Stimulated activated CD4-positive, alpha-beta T cell treated with anti-CD3 and anti-CD28 coated beads, Interleukin-1b, Interleukin-23, amount 100 ng/mL, for 4 hours (primary cell): Measurements from ENCODE around the gene GPR157.
"Not testable (repeated sequence)": the region's sequence is repeated elsewhere in the genome, so short reads cannot be mapped to it uniquely, and the experiment has no call there.

Experiments used
- DNase-seq, 2 donors: peaks; one replicate each; pipeline ENCODE4 v3.0.0-alpha.2; 2020; ENCODE audit warnings: low read depth in 2 of 2

GPR157 gene

DNA sequence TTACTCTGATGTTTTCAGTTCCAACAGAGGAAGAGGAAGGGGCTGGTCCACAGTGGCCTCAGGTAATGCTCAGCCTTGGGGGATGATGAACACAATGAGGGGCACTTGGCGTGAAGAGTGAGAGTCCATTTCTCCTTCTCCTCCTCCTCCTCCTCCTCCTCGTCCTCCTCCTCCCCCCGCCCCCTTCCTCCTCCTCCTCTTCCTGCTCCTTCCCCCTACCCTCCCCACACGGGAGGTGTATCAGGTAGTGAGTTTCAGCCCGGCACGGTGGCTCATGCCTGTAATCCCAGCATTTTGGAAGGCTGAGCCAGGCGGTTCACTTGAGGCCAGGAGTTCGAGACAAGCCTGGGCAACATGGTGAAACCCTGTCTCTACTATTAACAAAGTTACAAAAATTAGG lies 17.3 kb upstream of the GPR157 start:
- no peak for DNase-seq

DNA sequence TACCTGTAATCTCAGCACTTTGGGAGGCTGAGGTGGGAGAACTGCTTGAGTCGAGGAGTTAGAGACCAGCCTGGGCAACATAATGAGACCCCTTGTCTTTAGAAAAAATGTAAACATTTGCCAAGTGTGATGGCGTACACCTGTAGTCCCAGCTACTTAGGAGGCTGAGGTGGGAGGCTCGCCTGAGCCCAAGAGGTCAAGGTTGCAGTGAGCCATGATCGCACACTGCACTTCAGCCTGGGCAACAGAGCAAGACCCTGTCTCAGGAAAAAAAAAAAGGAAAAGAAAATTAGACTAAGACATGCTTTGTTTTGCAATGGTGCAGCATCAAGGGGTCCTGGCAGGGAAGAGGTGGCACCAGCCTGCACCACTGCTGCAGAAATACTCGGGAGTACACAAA lies 16.8 kb upstream of the GPR157 start:
- no peak for DNase-seq

DNA sequence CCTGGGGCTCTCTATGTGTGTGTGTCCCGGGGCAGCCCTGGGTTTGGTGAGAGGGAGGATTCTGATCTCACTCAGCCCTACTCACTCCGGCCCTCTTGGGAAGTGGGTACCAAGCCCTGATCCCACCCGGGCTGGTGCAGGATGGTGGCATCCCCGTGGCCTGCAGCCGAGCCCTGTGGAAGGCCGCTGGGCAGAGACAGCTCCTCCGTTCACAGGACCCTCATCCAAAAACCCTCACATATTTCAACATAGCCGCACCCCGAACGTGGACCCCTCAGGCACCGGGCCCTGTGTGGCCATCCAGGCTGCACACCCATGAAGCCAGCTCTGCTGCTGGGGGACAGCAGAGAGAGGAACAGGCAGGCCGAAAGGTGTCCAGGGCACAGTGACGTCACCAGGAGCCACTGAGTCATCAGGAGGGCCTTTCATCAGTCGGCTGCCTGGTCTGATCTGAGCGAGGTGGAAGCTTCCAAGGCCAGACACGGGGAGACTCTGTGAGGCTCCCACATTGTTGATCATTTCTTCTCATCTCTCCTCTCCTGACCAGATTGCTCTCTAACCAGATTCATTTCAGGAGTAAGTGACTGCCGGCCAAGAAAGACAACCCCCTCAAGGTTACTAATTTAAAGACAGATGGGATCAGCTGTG lies 16.2 kb upstream of the GPR157 start:
- no peak for DNase-seq

DNA sequence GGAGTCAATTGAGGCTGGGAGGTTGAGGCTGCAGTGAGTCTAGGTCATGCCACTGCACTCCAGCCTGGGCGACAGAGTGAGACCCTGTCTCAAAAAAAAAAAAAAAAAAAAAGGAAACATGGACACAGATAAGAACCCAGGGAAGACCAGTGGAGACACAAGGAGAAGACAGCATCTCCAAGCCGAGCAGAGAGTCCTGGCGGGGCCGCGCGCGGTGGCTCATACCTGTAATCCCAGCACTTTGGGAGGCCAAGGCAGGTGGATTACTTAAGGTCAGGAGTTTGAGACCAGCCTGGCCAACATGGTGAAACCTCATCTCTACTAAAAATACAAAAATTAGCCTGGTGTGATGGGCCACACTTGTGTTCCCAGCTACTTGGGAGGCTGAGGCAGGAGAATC lies 15.6 kb upstream of the GPR157 start:
- DNase-seq = not testable (repeated sequence)

DNA sequence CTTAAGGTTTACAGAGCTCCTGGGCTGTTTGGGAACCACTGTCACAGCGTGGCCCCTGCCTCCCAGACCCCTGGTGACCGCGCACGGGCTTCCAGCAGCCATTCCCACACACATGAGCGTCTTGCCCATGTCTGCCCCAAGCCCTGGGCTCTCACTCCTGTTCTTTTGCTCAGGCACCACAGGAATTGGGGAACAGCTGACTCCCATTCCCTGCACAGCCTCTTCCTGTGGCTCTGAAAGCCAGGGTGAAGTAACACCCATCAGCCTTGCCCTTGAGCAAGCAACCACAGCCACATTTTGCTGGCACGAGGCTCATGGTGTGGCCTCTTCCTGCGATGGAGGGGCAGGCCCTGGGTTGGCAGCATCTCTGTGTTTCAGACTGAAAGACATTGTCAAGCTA lies 14.3 kb upstream of the GPR157 start:
- no peak for DNase-seq

DNA sequence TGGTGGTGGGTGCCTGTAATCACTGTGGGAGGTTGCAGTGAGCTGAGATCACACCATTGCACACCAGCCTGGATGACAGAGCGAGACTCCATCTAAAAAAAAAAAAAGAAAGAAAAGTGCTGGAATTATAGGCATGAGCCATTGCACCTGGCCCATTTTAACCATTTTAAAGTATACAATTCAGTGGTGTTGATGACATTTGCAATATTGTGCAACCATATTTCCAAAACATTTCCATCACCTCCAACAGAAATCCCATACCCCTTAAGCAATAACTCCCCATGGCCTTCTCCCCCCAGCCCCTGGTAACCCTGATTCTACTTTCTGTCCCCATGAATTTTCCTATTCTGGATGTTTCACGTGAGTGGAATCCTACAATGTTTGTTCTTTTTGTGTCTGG lies 11.0 kb upstream of the GPR157 start:
- DNase-seq = no peak

DNA sequence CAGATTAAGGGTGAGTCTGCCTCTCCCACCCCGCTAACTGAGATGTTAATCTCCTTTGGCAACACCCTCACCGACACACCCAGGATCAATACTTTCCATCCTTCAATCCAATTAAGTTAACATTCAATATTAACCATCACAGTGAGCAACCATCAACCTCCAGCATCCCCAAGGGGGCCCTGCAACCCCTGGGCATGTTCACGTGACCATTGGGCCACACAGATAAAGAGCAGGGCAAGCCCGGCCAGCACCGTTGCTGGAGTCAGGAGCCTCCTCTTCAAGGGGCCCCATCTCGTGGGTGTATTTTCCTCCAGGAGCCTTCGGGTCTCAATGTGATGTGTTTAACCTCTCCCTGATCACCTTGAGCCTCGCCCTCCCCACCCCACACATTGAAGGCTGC lies 8.0 kb upstream of the GPR157 start:
- no peak for DNase-seq

DNA sequence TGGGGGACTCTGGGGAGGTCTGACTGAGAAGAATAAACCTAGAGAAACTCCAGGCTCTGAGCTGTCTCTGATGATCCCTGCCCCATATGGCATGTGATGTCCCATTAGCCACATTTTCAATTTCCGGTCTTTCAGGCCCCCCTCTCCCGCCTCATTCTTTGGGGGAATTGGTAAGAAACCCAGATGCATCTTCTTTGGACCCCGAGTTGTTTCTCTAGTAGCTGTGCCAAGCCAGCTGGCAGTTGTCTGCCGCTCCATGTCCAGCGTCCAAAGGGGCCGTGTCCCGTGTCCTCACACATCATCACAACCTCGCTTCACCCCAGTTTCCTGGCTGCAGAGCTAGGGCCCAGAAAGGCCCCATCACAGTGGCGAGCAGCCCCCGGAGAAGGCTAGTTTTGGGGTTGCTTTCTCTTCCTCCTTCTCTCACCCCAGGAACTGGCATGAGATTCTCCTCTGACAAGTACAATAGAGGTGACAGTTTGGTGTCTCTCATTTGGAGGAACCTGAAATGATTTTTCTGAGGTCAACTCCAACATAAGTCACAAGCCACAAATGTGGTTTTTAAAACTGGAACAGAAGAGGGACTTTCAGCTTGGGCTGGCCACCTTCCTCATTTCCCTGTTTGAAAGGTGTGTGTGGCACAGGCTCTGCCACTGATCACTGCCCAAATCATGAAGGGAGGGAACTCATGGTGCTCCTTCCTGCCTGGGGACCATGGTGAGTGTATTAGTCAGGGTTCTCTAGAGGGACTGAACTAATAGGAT lies 6.4 kb upstream of the GPR157 start:
- DNase-seq = no peak

DNA sequence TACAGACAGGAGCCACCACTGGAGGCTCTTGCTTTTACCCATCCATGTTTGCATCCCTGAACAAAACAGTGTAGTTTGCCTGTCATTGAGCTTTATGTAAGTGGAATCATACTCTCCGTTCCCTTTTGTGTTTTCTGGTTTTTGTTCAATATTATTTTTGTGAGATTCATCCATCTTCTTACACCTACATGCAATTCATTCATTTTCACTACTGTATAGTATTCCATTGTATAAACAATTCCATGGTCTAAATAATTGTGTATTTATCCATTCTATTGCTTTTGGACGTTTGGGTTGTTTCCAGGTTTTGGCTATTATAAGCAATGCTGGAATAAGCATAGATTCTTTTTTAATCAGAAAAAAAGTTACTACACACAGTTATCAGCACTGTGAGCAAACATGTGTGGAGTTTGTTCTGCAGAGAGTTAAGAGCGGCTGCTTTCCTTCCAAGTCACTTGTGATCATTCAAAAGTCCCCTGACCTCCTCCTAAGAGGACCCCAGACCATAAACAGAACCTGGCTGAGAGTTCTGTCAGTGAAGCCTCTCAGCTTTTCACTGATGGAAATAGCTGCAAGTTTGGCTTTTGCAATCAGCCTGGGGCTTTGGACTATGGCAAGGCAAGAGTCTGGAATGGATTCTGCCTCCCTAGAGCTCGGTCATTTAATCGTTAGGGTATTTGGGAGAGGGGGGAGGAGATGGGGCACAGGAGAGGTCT lies 5.1 kb upstream of the GPR157 start:
- DNase-seq = no peak

DNA sequence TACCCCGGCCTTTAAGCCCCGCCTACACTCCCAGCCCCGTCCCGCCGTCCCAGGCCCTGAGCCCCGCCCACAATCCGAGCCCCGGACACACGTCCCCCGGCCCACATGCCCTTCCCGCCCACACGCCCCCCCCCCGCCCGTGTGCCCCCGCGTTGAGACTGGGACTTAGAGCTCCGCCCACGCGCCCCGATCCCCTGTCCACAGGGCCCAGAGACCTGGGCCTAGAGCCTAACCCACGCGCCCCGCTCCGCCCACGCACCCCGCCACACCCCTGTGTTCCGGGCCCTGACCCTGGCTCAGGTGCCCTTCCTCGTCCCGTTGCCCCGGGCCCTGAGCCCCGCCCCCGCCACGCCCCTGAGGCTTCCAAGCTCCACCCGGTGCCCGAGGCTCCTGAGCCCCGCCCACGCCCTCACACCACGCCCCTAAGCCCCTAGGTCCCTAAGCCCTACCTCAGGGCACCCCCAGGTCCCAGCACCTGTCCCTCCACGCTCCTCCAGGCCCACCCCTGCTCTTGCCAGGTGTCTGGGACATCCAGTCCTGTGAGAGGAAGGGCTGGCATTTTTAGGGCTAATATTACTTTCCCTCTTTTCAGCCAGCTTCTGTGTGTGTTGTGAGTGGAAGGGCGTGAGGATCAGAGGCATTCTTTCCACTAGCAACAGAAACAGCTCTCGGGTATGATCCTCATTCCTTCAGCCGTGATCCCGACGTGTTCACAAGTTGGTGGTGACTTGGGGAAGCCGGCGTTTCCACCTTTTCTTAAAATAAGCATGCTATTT lies 552 bp upstream of the GPR157 start:
- peak; percentile 80 to 85 for DNase-seq

DNA sequence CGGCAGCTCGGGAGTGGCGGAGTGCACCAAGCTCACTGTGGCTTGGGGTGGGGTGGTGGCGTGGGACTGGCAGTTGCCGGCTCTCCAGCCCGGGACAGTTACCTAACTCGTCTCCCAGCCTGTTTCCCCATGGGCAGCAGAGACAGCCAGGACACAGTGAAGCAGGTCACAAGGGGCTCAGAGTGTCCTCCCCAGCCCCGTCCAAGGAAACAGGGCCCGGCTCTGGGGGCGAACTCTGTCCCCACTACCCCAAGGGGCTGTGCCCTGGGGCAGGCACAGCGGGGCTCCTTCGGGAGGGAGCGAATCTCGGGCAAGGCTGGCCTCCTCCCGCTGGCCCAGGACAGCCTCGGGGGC lies 759 bp downstream of the GPR157 start:
- DNase-seq = no peak

DNA sequence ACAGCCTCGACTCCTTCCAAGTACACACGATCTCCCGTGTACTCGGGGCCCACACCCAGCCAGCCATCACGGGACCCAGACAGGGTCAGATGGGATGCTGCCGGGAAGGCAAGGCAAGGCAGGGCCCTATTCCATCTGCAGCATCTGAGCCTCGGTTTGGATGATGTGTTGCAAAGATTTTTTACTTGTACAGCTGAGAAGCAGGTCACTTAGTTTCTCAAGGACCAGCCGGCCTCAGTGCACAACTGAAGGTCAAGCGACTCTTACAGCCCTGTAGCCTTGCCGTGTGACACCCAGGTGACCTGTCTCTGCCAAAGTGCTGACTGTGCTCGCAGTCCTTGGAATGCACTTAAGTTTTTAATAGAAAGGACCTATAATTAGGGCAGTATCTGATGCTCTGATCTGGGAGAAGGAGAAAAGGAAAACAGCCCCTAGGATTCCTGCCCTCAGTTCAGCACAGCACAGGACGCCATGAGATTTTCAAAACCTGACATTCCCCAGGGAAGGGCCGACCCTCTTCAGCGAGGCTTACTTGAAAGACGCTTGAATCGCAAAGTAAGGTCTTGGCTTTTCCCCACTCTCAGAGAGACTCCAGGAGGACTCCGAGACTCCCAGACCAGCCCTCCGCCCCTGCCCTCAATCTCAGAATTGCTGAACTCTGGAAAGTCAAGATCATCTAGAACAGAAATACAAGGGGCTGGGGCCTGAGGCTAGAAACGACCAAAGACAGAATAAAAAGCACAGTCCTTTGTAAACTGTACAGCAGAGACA lies 1.3 kb downstream of the GPR157 start:
- no peak for DNase-seq

DNA sequence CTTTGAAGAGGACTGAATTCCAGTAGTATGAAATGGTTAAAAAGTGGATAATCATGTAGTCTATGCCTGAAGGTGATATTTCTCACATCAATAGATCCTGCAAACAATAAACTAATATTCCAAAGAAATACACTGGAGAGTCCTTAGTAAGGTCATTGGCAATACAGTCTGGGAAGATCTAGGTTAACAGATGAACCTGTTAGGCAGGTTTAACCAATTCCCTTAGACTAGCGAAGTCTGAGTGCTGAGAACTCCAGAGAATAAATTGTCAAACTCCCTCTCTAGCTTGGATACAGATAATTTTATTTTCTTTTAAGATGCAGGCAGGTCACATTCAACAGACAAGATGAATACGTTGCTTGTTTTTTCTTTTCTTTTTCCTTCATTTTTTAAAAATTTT lies 2.4 kb downstream of the GPR157 start:
- DNase-seq = no peak

DNA sequence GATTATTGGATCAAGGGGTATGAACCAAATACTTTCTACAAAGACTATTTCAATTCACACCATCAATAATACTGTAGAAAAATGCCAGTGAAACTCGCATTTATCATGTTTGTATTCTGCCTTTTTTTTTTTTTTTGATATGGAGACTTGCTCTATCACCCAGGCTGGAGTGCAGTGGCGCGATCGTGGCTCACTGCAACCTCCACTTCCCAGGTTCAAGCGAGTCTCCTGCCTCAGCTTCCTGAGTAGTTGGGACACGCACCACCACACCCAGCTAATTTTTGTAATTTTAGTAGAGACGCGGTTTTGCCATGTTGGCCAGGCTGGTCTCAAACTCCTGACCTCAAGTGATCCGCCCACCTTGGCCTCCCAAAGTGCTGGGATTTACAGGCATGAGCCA lies 3.1 kb downstream of the GPR157 start:
- not testable (repeated sequence) for DNase-seq

DNA sequence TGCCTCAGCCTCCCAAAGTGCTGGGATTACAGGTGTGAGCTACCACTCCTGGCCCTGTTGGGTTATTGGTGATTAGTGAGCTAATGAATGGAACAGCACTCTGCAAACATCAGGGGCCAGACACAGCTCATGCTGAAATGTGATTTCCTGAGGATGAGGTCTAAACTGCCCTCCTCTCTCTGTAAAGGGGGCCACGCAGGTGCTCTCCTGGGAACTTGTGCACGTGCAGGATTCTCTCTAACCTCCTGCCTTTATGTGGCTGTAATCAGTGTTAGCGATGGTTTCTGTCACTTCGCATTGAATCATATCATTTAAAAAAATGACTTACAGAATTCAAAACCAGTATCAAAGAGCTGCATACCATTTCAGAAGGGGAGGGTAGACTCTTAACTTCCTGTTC lies 3.6 kb downstream of the GPR157 start:
- no peak for DNase-seq

DNA sequence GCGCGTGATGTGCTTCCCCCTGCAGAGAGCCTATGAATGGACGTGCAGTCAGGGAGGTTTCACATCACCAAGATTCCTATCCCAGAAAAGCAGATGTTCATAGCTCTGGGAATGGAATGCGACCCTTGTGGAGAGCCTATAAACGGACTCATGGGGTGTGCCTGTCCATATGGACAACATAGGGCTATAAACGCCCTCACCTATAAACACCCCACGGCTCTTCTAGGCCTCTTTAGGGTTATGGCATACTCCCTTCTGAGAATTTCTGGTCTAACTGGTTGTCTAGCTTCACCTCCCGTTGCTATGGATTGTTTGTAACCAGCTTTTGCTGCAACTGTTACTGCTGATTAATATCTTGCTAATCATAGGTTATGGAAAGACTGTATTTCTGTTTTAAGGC lies 4.5 kb downstream of the GPR157 start:
- DNase-seq = not testable (repeated sequence)

DNA sequence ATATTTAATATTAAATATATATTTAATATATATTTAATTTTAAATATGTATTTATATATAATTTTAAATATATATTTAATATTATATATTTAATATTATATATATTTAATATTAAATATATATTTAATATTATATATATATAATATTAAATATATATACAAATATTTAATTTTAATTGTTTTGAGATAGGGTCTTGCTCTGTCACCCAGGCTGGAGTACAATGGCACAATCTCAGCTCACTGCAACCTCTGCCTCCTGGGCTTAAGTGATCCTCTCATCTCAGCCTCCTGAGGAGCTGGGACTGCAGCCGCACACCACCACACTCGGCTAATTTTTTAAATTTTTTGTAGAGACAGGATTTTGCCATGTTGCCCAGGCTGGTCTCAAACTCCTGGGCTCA lies 5.2 kb downstream of the GPR157 start:
- not testable (repeated sequence) for DNase-seq

DNA sequence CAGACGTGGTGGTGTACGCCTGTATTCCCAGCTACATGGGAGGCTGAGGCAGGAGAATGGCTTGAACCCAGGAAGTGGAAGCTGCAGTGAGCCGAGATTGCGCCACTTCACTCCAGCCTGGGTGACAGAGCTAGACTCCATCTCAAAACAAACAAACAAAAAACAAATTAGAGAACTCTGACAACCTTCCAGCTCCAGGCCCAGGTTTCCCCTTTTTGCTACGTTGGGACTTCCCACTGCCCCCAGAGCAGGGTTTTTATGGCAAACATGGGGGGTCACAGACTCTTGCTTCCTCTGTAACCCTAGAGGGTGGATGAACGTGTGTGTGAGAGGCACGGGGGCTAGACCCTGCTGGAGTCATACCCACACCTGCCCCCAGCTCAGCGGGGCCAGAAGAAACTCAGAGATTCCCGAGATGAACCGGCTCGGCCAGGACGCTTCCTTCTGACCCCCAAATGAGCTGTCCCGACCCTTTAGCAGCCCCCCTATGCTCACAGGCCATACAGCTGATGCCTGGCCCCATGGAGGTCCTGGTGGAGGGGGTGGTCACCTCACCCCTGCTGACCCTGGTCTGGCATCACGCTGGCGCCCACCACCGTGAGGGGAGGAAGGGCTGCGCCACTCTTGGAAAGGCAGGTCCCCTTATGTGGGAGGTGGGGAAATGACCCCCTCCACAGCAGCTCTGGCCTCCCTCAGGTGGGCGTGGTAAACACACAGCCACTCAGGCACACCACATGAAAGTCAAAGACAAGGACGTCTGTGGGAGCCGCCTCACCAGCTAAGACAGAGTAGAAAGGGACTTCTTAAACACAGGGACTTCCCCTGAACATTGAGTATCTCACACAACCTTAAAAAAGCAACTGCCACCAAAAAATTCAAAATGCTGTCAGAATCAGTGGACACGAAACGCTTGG lies 7.1 kb downstream of the GPR157 start:
- DNase-seq = peak in 1 of 2 donors; percentile 14

DNA sequence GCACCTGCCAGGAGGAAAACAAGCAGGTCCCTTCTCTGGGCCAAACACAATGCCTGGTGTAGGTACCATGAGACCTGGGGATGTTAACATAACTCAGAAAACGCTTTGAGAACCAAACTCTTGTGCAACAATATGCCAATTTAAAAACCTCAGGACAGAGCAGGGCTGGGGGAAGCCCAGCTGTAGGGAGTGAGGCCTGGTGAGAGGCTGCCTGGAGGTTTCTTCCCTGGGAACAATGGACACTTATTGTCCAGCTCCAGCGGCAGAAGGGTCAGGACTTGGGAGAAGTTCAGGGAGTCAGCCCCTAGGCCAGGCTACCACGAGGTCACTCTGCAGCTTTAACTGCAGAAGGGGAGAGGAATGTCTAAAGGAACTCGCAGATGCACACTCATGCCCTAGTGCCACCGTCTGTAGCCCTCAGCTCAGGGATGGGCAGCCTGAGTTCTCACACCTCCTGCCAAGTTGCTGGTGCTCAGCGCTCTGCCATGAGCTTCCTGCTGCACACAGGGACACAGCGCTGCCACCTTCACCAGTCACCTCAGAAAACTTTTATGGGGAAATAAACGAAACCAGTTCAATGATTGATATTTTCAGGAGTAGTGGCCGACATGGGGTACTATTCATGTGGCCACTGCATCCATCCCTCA lies 8.5 kb downstream of the GPR157 start:
- no peak for DNase-seq

DNA sequence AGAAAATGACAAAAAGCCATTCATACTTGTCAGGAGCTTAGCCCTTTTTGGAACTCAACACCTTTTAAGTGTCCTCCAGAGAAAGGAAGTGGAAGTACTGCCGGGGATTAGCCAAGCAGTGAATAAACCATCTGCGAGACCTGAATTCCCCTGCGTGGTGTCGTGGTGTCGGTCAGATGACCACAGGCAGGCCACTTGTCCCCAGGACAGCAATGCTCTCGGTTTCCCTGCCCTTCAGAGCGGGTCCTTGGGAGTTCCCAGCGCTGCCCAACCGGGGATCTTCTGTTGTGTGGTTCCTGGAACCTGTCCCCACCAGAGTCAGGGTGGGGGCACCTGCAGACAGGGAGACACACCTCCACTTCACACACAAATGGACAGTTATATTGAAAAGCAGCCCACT lies 9.2 kb downstream of the GPR157 start:
- no peak for DNase-seq
